OCI-LY7 (cell line): ENCODE results near the gene C1orf210. TPM values are rescaled to one million over a fixed set of nuclear protein-coding genes. Genes with fewer than 3 reads are reported as not detected.

Experiments used
- BruUV-seq: library from RNA; stranded (reverse); fragments of 400-500 nt; replicated peaks from 2 replicates; lab custom pipeline; 2021; lab: Mats Ljungman, UMichigan
- CTCF ChIA-PET: fragments of 300-600 bp; sonication (Branson Sonifier 250); formaldehyde crosslinking; loops from one replicate; lab custom pipeline; 2022; ENCODE audit warnings: antibody characterized with exemption; ENCODE audit not compliant: unreplicated experiment; lab: Charles Lee
- POLR2A ChIA-PET: fragments of 300-600 bp; sonication (Branson Sonifier 250); formaldehyde crosslinking; loops from one replicate; lab custom pipeline; 2022; ENCODE audit warnings: antibody characterized with exemption; lab: Charles Lee
- DNase-seq: peaks from one replicate; pipeline ENCODE4 v3.0.0-alpha.2; 2015; ENCODE audit warnings: low spot score
- H2AFZ ChIP-seq: fragments of 200-600 bp; sonication (generic), shearing (Covaris generic); 2 replicates; pipeline ENCODE4 v1.6.1; 2014; ENCODE audit warnings: mild to moderate bottlenecking, antibody characterized with exemption, low read length, moderate library complexity
- H3K27ac ChIP-seq: fragments of 200-600 bp; sonication (generic); 2 replicates; pipeline ENCODE4 v1.5.1; 2014; ENCODE audit warnings: mixed run types, low read depth, mild to moderate bottlenecking, moderate library complexity, low read length, inconsistent platforms; ENCODE audit not compliant: poor library complexity, severe bottlenecking
- H3K36me3 ChIP-seq: fragments of 200-600 bp; sonication (generic); 2 replicates; pipeline ENCODE4 v1.6.1; 2014; ENCODE audit warnings: mild to moderate bottlenecking, antibody characterized with exemption, low read length, moderate library complexity, mixed read lengths; ENCODE audit not compliant: insufficient read depth
- H3K4me1 ChIP-seq: fragments of 200-600 bp; sonication (generic); 2 replicates; pipeline ENCODE4 v1.5.1; 2014; ENCODE audit warnings: mild to moderate bottlenecking, low read length; ENCODE audit not compliant: insufficient read depth, poor library complexity, severe bottlenecking
- H3K4me2 ChIP-seq: fragments of 200-600 bp; sonication (generic); 2 replicates; pipeline ENCODE4 v1.6.1; 2014; ENCODE audit warnings: mild to moderate bottlenecking, low read length
- H3K4me3 ChIP-seq: fragments of 200-600 bp; sonication (generic); 2 replicates; pipeline ENCODE4 v1.5.1; 2014; ENCODE audit warnings: mild to moderate bottlenecking, low read depth, low read length; ENCODE audit not compliant: poor library complexity, severe bottlenecking
- H3K79me2 ChIP-seq: fragments of 200-600 bp; sonication (generic); 2 replicates; pipeline ENCODE4 v1.6.1; 2016; ENCODE audit warnings: low read depth, mild to moderate bottlenecking, low read length, moderate library complexity, mixed read lengths; ENCODE audit not compliant: insufficient read depth
- H3K9me2 ChIP-seq: fragments of 200-600 bp; sonication (generic); 2 replicates; pipeline ENCODE4 v1.6.1; 2016; ENCODE audit warnings: mild to moderate bottlenecking, low read length, mixed read lengths; ENCODE audit not compliant: insufficient read depth
- H3K9me3 ChIP-seq: fragments of 200-600 bp; sonication (generic); 2 replicates; pipeline ENCODE4 v1.6.1; 2014; ENCODE audit warnings: mild to moderate bottlenecking, mixed run types, low read length, mixed read lengths
- H4K20me1 ChIP-seq: fragments of 200-600 bp; sonication (generic); 2 replicates; pipeline ENCODE4 v1.6.1; 2014; ENCODE audit warnings: mild to moderate bottlenecking, antibody characterized with exemption, low read length, moderate library complexity, mixed read lengths; ENCODE audit not compliant: insufficient read depth
- CTCF ChIP-seq: fragments of 200-600 bp; sonication (generic); conservative IDR thresholded peaks from 2 replicates; pipeline ENCODE4 v1.5.1; 2014; ENCODE audit warnings: mild to moderate bottlenecking, antibody characterized with exemption, low read length, moderate library complexity, mixed read lengths
- EZH2phosphoT487 ChIP-seq: fragments of 200-600 bp; sonication (generic); IDR thresholded peaks from 2 replicates; pipeline ENCODE4 v1.6.1; 2018; ENCODE audit warnings: low read depth, borderline replicate concordance, mild to moderate bottlenecking, mixed run types, antibody characterized with exemption, low read length, moderate library complexity, mixed read lengths
- intact Hi-C: fragments of 100-400 bp; cut with micrococcal nuclease; formaldehyde crosslinking; loops from one replicate; pipeline ENCODE4 v1.10.0; 2022; ENCODE audit not compliant: unreplicated experiment
- total RNA-seq, 2 experiments: library from RNA; depleted of rRNA in 1 of 2; stranded (reverse); fragments of >200 nt in 1 of 2; shearing (Covaris generic) in 1 of 2; gene quantifications; 2 replicates each; pipeline ENCODE4 v1.2.3, GENCODE V29; 2014 to 2022

Gene C1orf210
- total RNA-seq, 2 experiments from 2014 or later: not detected

DNA sequence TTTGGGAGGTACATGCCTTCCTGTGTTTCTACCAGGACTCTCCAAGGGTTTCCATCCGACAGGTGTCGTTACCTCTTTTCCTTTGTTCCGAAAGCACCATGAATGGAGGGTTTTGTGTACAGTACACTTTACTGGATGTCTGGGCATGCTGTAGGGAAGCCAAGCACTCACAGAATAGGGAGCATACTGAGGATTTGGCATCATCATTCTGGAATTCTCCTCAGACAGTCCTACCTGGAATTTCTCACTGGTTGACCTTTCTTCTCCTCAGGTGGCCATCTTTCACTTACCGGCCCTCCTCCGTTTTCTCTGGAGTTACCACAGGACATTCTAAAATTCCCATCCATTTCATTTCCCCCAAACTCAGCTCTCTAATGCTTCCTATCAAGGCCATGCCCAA is 46.3 kb upstream of the C1orf210 start:
- TF ChIP-seq EZH2phosphoT487: no peak
- no peak for TF ChIP-seq CTCF
- H3K36me3 ChIP-seq: no peaks in the 10 kb centered on the region
- BruUV-seq: no TSS peak
- H3K4me1 ChIP-seq: no peaks in the 10 kb centered on the region
- ChIA-PET CTCF (no interaction called here), POLR2A (interaction anchor here (0.6 kb wide), 1 partner anchor 122 kb away, joined by 3 read pairs; the partner anchor contains the start of gene HYI)
- H3K9me3 ChIP-seq: peaks cover 10% of the 10 kb centered on the region; the same call in 1 of the 2 replicates
- H4K20me1 ChIP-seq: no peaks in the 10 kb centered on the region
- H3K4me2 ChIP-seq: no peak overlapping the region
- H3K9me2 ChIP-seq: no peaks in the 10 kb centered on the region
- intact Hi-C loops: no loop called here
- no peak overlapping the region for H3K27ac ChIP-seq
- no peaks in the 10 kb centered on the region for H3K79me2 ChIP-seq
- H2AFZ ChIP-seq: no peak overlapping the region
- DNase-seq: no peak
- H3K4me3 ChIP-seq: no peak overlapping the region

- no peaks in the 10 kb centered on the region for H3K36me3 ChIP-seq
- peaks cover 20% of the 10 kb centered on the region for H3K9me3 ChIP-seq
- intact Hi-C loops: no loop called here
- H3K79me2 ChIP-seq: no peaks in the 10 kb centered on the region
- H2AFZ ChIP-seq: no peak overlapping the region
- no peak overlapping the region for H3K4me3 ChIP-seq
- CTCF ChIA-PET: interaction anchor here (0.6 kb wide), 1 partner anchor 220 kb away, joined by 7 read pairs; no protein-coding TSS in a partner anchor
- H4K20me1 ChIP-seq: no peaks in the 10 kb centered on the region
- TF ChIP-seq CTCF (no peak), EZH2phosphoT487 (no peak)
- H3K4me1 ChIP-seq: no peaks in the 10 kb centered on the region
- no TSS peak for BruUV-seq
- H3K4me2 ChIP-seq: no peak overlapping the region
- H3K9me2 ChIP-seq: no peaks in the 10 kb centered on the region
- POLR2A ChIA-PET: interaction anchor here (0.5 to 1.1 kb wide), 4 partner anchors 24 to 990 kb away, joined by 3 to 5 read pairs (median 4); no protein-coding TSS in a partner anchor
- no peak for DNase-seq
- no peak overlapping the region for H3K27ac ChIP-seq
These were observed 44.8 kb upstream of the C1orf210 start for GRCh38 chr1:43329995-43330751.
